Left ventricle myocardium inferior (tissue), 1 donor: ENCODE measurements around the gene COA1. TPM values are rescaled to one million over a fixed set of nuclear protein-coding genes. Genes with fewer than 3 reads are reported as not detected.

Experiments
- DNase-seq: peaks from one replicate; pipeline ENCODE4 v3.0.0-alpha.2; 2020
- H3K27ac ChIP-seq: fragments of 200-600 bp; replicated peaks from 2 replicates; pipeline ENCODE4 v1.8.0; 2021
- H3K27me3 ChIP-seq: fragments of 200-600 bp; 2 replicates; pipeline ENCODE4 v1.8.0; 2021; ENCODE audit warnings: low read depth
- H3K36me3 ChIP-seq: fragments of 200-600 bp; 2 replicates; pipeline ENCODE4 v1.8.0; 2021
- H3K4me1 ChIP-seq: fragments of 200-600 bp; 2 replicates; pipeline ENCODE4 v1.8.0; 2021
- H3K4me3 ChIP-seq: fragments of 200-600 bp; 2 replicates; pipeline ENCODE4 v1.8.0; 2021; ENCODE audit warnings: mild to moderate bottlenecking, moderate library complexity
- H3K9me3 ChIP-seq: fragments of 200-600 bp; replicated peaks from 2 replicates; pipeline ENCODE4 v1.8.0; 2021
- CTCF ChIP-seq: fragments of 200-600 bp; IDR thresholded peaks from 2 replicates; pipeline ENCODE4 v1.8.0; 2021; ENCODE audit warnings: antibody characterized with exemption, mild to moderate bottlenecking, borderline replicate concordance
- intact Hi-C: fragments of 100-400 bp; cut with micrococcal nuclease; formaldehyde crosslinking; loops from one replicate; pipeline ENCODE4 v1.11.0; 2022
- total RNA-seq: library from RNA; stranded (reverse); fragmentation: NEBNext Ultra II Directional; extraction: Animal tissue kit (Norgen Biotek cat#: 25700); gene quantifications from one replicate; pipeline ENCODE4 v1.2.1, GENCODE V29; 2021
- donor health status: DM: no; HTN: yes; CAD: no; lungs with severe emphysema.

Gene COA1
- total RNA-seq, 1 donor from 2014 or later: 76.5 TPM

- Histone ChIP-seq H3K36me3 (peaks cover 51% of the 10 kb centered on the region), H3K4me1 (peaks cover 27% of the 10 kb centered on the region), H3K9me3 (no peaks in the 10 kb centered on the region), H3K4me3 (no peak overlapping the region), H3K27me3 (no peaks in the 10 kb centered on the region), H3K27ac (no peak overlapping the region)
- TF ChIP-seq CTCF: no peak
- intact Hi-C loops: no loop called here
- DNase-seq: no peak
Measured at GRCh38 chr7:43621729-43622448, 107.4 kb downstream of the COA1 start.

GRCh38 chr7:43619213-43620012 is 109.9 kb downstream of the COA1 start:
- Histone ChIP-seq H3K27ac (no peak overlapping the region), H3K27me3 (no peaks in the 10 kb centered on the region), H3K4me1 (peaks cover 2% of the 10 kb centered on the region), H3K9me3 (no peaks in the 10 kb centered on the region), H3K36me3 (peaks cover 39% of the 10 kb centered on the region), H3K4me3 (no peak overlapping the region)
- intact Hi-C loops: no loop called here
- no peak for DNase-seq
- no peak for TF ChIP-seq CTCF

GRCh38 chr7:43618073-43618472 is 111.2 kb downstream of the COA1 start:
- no peak for TF ChIP-seq CTCF
- intact Hi-C loops: no loop called here
- H3K9me3 ChIP-seq: no peaks in the 10 kb centered on the region
- H3K4me3 ChIP-seq: no peak overlapping the region
- H3K4me1 ChIP-seq: peaks cover under 1% of the 10 kb centered on the region
- H3K36me3 ChIP-seq: peaks cover 28% of the 10 kb centered on the region
- DNase-seq: no peak
- no peak overlapping the region for H3K27ac ChIP-seq
- no peaks in the 10 kb centered on the region for H3K27me3 ChIP-seq

GRCh38 chr7:43616977-43617376 is 112.3 kb downstream of the COA1 start:
- intact Hi-C loops: no loop called here
- no peaks in the 10 kb centered on the region for H3K9me3 ChIP-seq
- H3K4me1 ChIP-seq: peaks cover 11% of the 10 kb centered on the region
- no peaks in the 10 kb centered on the region for H3K27me3 ChIP-seq
- no peak overlapping the region for H3K27ac ChIP-seq
- DNase-seq: no peak
- TF ChIP-seq CTCF: no peak
- H3K4me3 ChIP-seq: no peak overlapping the region
- peaks cover 32% of the 10 kb centered on the region for H3K36me3 ChIP-seq

GRCh38 chr7:43615558-43616145 is 113.7 kb downstream of the COA1 start:
- intact Hi-C loops: no loop called here
- Histone ChIP-seq H3K27me3 (no peaks in the 10 kb centered on the region), H3K9me3 (no peaks in the 10 kb centered on the region), H3K36me3 (peaks cover 31% of the 10 kb centered on the region), H3K27ac (no peak overlapping the region), H3K4me3 (no peak overlapping the region), H3K4me1 (peaks cover 15% of the 10 kb centered on the region)
- TF ChIP-seq CTCF: no peak
- no peak for DNase-seq
